Daoy (cell line): ENCODE measurements around the gene GLTP. TPM values are rescaled to one million over a fixed set of nuclear protein-coding genes. Genes with fewer than 3 reads are reported as not detected.
"Not testable (repeated sequence)": the region's sequence is repeated elsewhere in the genome, so short reads cannot be mapped to it uniquely, and the experiment has no call there.

Experiments
- DNase-seq: peaks from one replicate; pipeline ENCODE4 v3.0.0-alpha.2; 2015; ENCODE audit warnings: low read depth
- total RNA-seq: library from RNA; depleted of rRNA; stranded (reverse); fragments of >200 nt; shearing (Covaris generic); gene quantifications from 2 replicates; pipeline ENCODE4 v1.2.3, GENCODE V29; 2014

The GLTP gene
- total RNA-seq, 1 experiment from 2014 or later: 49.7 TPM

- no peak for DNase-seq
These were observed 2.1 kb downstream of the GLTP start for GRCh38 chr12:109878247-109878625.

DNA sequence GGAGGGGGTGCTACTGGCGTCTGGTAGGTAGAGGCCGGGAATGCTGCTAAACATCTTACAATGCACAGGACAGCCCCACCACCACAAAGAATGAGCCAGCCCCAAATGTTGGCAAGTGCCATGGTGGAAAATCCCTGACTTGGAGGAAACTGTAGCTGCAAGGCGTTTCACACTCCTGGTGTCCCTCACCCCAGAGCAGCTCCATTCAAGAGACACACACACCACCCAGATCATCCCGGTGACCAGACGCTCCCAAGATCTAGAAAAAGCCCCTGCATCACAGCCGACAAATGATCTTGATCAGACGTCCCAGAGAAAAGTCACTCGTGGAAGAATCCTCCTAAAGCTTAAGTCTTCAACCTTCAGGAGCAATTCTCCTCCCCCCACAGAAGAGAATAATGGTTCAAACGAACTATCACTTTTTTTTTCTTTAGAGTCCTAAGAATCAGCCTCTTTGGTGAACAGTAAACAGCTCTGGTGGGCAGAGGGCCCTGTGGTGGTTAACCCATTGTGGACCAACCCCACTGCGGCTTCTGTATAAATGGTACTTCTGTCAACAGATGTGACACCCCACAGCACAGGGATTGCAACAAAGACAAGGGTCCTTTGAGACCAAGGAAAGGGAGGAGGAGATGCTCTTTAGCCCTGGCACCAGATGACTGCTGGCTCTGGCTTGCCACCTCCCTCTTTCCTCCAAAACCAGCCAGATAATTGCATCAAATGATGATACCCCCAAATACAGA, 2.7 kb downstream of the GLTP start:
- no peak for DNase-seq

DNA sequence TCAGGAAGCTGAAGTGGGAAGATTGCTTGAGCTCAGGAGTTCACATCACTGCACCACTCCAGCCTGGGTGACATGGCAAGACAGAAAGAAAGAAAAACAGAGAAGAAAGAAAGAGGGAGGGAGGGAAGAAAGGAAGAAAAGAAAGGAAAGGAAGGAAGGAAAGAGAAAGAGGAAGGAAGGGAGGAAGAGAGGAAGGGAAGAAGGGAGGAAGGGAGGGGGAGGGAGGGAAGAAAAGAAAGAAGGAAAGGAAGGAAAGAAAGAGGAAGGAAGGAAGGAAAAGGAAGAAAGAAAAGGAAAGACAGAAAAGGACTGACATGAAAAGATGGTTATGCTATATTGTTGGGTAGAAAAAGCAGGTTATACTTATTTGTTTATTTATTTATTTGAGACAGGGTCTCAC, 3.9 kb downstream of the GLTP start:
- DNase-seq: no peak

- DNase-seq: no peak
These were observed 4.7 kb downstream of the GLTP start for GRCh38 chr12:109875572-109876131.

DNA sequence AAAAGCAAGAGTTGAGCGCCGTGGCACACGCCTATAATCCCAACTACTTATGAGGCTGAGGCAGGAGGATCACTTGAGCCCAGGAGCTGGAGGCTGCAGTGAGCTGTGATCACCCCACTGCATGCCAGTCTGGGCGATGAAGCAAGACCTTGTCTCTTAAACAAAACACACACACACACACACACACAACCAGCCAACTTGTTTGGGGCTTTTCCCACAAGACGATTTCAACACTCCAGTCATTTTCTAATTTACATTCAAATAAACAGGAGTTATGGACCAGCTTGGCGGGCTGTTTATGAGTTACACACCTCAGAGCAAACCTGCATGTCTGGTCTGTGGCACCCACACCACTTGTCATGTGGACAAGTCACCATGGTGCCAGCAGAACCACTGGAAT, 6.7 kb downstream of the GLTP start:
- no peak for DNase-seq

GRCh38 chr12:109871668-109872314, 8.6 kb downstream of the GLTP start:
- DNase-seq: no peak

GRCh38 chr12:109870648-109871047, 9.7 kb downstream of the GLTP start:
- no peak for DNase-seq

DNA sequence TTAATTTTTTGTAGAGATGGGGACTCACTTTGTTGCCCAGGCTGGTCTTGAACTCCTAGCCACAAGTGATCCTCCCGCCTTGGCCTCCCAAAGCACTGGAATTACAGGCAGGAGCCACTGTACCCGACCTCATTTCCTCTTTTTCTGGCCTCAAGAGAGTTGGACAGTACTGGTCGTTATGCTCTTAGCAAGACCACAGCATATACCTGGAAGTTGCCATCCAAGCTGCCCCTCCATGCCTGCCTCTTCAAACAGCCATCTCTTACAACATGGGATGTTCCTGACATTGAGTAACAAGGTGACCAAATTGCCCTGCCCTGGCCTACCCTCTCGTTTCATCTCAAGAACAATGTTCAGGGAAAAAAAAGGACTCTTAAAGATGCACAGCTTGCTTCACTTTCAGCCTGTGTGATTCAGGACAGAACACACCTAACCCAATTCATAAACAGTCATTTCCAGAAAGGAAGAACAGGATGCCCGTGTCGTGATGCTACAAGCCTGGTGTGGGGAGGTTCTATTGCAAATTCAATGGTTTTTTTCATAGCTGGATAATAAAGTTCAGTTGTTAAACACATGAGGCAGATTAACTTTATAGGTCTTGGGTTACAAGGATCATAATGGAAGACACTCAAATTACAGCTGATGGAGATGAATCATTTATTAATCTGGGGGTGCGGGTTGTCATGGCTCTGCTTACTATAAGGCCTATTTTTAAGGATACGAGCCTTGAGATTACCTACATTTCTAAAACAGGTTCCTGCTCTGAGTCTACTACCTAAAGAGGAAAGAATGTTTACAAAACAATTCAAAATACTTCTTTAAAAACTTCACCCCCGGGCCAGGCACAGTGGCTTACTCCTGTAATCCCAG, 11.9 kb downstream of the GLTP start:
- DNase-seq: no peak

- no peak for DNase-seq
These were observed 15.4 kb downstream of the GLTP start for GRCh38 chr12:109864916-109865315.

DNA sequence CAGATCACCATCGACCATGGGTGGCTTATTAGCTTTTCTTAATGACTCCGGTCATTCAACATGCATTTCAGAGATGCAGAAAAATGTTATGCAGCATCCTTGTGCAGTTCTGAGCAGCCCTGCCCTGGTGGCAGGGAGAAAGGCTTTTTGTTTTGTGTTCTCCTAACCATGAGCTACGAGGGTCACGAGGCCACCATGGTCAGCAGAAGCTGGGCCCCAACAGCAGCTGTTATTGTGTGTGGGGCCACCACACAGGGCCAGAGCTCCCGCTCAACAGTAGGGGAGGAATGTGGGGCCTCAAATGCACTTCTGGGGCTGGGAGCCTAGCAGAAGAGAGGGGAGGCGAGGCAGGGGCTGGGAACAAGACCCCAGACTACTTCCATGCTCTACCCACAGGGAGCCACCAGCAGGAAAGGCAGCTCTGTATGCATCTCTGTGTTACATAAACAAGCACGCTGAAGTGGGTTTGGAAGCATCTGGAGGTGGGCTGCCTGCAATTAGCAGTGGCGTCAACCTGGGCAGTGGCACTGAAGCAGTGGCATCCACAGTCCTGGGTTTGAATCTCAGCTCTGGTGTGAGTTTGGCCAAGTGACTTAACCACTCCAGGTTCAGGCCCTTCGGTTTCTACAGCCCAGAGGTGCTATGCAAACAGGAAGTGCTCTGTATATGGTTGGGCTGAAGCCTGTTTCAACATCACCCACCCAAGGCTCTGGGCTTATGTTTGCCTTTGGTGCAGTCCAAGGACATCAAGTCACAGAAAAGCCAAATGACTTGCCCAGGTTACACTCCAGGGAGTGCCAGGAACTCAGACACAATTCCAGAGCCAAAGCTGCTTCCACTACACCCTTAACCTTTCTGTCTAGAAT, 16.3 kb downstream of the GLTP start:
- no peak for DNase-seq

- not testable (repeated sequence) for DNase-seq
These were observed 17.9 kb downstream of the GLTP start for GRCh38 chr12:109862491-109862890.

DNA sequence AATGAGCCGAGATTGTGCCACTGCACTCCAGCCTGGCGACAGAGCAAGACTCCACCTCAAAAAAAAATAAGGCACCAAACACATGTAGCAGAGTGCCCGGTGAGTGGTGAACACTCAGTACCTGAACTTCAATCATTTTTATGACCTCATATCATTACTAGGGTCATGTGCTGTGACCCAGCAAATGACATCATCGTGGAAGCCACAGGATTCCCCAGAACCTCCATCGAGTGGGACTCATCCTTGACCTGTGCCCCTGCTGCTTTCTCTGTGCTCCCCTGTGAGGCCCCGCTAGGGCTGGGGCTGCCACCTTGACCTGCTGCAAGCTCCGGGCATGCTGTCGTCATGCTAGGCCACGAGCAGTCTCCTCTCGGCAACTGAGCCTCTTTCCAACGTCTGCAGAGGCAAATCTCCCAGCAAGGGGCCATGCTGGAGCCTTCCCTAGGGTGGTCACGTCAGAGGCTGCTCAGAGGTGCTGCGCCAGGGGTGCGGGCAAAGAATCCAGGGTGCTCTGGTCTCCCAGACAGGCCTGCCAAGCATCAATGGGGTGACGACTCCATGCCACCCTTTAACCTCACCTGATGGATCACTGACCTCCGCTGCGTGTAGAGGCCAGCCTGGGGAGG, 18.5 kb downstream of the GLTP start:
- no peak for DNase-seq

- DNase-seq: no peak
These were observed 19.4 kb downstream of the GLTP start for GRCh38 chr12:109860977-109861376.

DNA sequence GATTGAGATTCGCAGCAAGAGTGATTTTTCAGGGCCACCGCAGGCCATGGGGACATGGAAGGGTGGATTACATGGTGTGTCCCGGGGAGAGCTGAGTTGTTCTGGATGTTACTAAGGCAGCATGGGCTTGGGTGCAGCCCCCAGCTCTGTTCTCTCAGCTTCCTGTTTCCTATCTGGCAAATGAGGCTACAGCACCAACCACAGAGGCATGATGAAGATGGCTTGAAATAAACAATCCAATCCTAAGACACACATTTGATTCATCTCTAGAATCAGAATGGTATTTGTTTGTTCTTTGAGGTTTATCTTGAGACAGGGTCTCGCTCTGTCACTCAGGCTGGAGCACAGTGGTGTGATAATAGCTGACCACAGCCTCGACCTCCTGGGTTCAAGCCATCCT, 21.6 kb downstream of the GLTP start:
- DNase-seq: no peak

- no peak for DNase-seq
These were observed 22.6 kb downstream of the GLTP start for GRCh38 chr12:109857715-109858114.

DNA sequence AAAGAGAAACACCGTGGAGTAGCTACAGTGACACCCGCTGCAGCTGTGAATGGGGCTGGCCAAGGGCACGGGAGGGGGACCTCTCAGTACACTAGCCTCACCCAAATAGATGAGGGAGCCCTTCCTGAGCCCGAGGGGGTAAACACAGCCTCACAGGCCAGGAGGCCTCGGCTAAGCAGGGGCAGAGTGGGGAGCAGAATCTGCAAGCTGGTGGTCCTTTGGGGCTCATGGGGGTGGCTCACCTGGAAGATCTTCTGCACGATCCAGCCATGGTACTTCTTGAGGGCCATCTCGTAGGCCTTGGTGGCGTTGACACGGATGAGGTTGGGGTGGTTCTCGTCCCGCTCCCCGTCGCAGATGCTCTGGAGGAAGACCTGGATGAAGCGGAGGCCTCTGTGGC, 25.0 kb downstream of the GLTP start:
- DNase-seq: no peak

DNA sequence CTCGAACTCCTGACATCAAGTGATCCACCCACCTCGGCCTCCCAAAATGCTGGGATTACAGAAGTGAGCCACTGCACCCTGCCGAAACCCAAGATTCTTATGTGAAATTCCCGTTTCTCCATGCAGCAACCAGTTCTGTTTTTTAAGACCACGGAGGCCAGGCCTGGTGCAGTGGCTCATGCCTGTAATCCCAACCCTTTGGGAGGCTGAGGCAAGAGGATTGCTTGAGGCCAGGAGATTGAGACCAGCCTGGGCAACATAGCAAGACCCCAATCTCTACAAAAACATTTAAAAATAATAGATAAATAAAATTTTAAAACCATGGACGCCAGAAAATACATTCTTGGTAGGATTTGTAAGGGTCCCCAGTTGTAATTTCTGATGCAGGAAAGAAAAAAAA, 29.8 kb downstream of the GLTP start:
- not testable (repeated sequence) for DNase-seq

- no peak for DNase-seq
These were observed 33.1 kb downstream of the GLTP start for GRCh38 chr12:109847142-109847735.

GRCh38 chr12:109845824-109846205, 34.5 kb downstream of the GLTP start:
- no peak for DNase-seq
